ENCODE results near the gene NUP210L.
"Not testable (repeated sequence)": the region's sequence is repeated elsewhere in the genome, so short reads cannot be mapped to it uniquely, and the experiment has no call there.

NUP210L gene

DNA sequence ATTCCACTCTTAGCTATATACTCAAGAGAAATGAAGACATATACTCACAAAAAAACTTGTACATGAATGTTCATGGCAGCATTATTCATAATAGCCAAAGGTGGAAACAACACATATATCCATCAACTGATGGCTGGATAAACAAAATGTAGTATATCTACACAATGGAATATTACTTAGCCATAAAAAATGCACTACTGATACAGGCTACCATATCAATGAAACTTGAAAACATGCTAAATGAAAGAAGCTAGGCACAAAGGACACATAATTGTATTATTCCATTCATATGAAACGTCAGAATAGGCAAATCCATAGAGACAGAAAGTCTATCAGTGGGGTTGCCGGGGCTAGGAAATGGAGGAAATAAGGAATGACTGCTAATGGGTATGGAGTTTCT, 67.3 kb downstream of the NUP210L start:
- H3K4me3 ChIP-seq (replicated peaks; ENCODE audit: insufficient read depth, low read length) = no peak overlapping the region
- no peak for TF ChIP-seq REST (IDR thresholded peaks at IDR 0.05; ENCODE audit: insufficient replicate concordance, low read depth)
- no peak for TF ChIP-seq GABPA (IDR thresholded peaks at IDR 0.05; ENCODE audit: low read depth)
- TF ChIP-seq CTCF (IDR thresholded peaks at IDR 0.05; ENCODE audit: insufficient read depth, low read length) = no peak
- no peak for TF ChIP-seq POLR2AphosphoS5 (IDR thresholded peaks at IDR 0.05; ENCODE audit: low read depth)
- no peak for TF ChIP-seq SPI1 (IDR thresholded peaks at IDR 0.05; ENCODE audit: borderline replicate concordance, low read depth)
- H3K27me3 ChIP-seq (ENCODE audit: insufficient read depth, poor library complexity, severe bottlenecking) = no peaks in the 10 kb centered on the region
- no peak overlapping the region for H3K27ac ChIP-seq (replicated peaks)
- no peak for DNase-seq (ENCODE audit: low read depth in 1 of 2, low spot score in 1 of 2)

DNA sequence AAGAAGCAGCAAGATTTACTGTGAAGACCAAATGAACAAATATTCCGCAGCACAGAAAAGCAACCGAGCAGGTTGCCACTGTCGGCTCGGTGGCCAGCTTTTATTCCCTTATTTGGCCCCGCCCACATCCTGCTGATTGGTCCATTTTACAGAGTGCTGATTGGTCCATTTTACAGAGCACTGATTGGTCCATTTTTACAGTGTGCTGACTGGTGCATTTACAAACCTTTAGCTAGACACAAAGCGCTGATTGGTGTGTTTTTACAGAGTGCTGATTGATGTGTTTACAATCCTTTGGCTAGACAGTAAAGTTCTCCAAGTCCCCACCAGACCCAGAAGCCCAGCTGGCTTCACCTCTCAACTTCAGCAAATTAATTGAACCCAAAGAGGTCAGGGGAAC, 71.8 kb downstream of the NUP210L start:
- H3K4me3 ChIP-seq (replicated peaks; ENCODE audit: insufficient read depth, low read length); H3K27ac ChIP-seq (replicated peaks); DNase-seq (ENCODE audit: low read depth in 1 of 2, low spot score in 1 of 2); H3K27me3 ChIP-seq (ENCODE audit: insufficient read depth, poor library complexity, severe bottlenecking): not testable (repeated sequence)

DNA sequence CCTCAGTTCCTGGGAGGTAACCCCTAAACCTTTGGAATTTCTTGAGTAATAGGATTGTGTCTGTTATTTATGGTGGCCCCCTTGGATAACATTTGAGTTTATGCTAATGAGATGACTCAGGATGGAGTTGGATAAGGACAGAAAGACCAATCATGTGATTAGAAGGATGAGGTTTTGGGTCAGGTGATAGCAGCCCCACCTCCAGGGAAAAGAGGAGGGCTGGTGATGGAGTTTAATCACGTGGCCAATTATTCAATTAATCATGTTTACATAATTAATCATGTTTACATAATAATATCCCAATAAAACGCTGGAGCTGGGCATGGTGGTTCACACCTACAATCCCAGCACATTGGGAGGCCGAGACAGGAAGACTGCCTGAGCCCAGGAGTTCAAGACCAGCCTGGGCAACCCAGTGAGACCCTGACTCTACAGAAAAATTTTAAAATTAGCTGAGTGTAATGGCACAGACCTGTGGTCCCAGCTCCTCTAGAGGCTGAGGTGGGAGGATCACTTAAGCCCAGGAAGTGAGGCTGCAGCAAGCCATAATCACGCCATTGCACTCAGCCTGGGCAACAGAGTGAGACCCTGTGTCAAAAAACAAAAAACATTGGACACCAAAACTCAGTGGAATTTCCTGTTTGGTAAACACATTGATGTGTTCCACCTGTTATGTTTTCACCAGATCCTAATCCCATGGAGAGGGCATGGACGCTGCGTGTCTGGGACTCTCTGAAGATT, 73.3 kb downstream of the NUP210L start:
- TF ChIP-seq POLR2AphosphoS5 (IDR thresholded peaks at IDR 0.05; ENCODE audit: low read depth) = no peak
- TF ChIP-seq GABPA (IDR thresholded peaks at IDR 0.05; ENCODE audit: low read depth) = no peak
- no peak for TF ChIP-seq CTCF (IDR thresholded peaks at IDR 0.05; ENCODE audit: insufficient read depth, low read length)
- TF ChIP-seq SPI1 (IDR thresholded peaks at IDR 0.05; ENCODE audit: borderline replicate concordance, low read depth) = no peak
- no peak for TF ChIP-seq REST (IDR thresholded peaks at IDR 0.05; ENCODE audit: insufficient replicate concordance, low read depth)
- DNase-seq (ENCODE audit: low read depth in 1 of 2, low spot score in 1 of 2) = no peak
- Histone ChIP-seq H3K27me3 (ENCODE audit: insufficient read depth, poor library complexity, severe bottlenecking) (no peaks in the 10 kb centered on the region), H3K4me3 (replicated peaks; ENCODE audit: insufficient read depth, low read length) (no peak overlapping the region), H3K27ac (replicated peaks) (no peak overlapping the region)

DNA sequence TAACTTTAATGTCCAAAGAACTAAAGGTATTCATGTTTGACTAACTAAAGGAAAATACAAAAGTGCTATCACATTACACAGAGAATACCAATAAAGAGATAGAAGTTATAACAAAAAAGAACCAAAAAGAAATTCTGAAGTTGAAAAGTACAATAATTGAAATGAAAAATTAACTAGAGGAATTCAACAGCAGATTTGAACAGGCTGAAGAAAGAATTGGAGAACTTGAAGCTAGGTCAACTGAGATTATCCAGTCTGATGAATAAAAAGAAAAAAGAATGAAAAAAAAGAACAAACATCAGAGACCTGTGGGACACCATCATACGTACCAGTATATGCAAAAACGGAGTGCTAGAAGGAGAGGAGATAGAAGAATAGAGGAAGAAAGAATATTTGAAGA, 78.5 kb downstream of the NUP210L start:
- no peak overlapping the region for H3K27ac ChIP-seq (replicated peaks)
- H3K27me3 ChIP-seq (ENCODE audit: insufficient read depth, poor library complexity, severe bottlenecking) = no peaks in the 10 kb centered on the region
- TF ChIP-seq SPI1 (IDR thresholded peaks at IDR 0.05; ENCODE audit: borderline replicate concordance, low read depth) (no peak), GABPA (IDR thresholded peaks at IDR 0.05; ENCODE audit: low read depth) (no peak), REST (IDR thresholded peaks at IDR 0.05; ENCODE audit: insufficient replicate concordance, low read depth) (no peak), CTCF (IDR thresholded peaks at IDR 0.05; ENCODE audit: insufficient read depth, low read length) (no peak), POLR2AphosphoS5 (IDR thresholded peaks at IDR 0.05; ENCODE audit: low read depth) (no peak)
- no peak overlapping the region for H3K4me3 ChIP-seq (replicated peaks; ENCODE audit: insufficient read depth, low read length)
- no peak for DNase-seq (ENCODE audit: low read depth in 1 of 2, low spot score in 1 of 2)
